H9 (cell line): Measurements from ENCODE around the gene SLC37A2. TPM values are rescaled to one million over a fixed set of nuclear protein-coding genes. Genes with fewer than 3 reads are reported as not detected.

ENCODE experiments used
- DNase-seq: peaks from one replicate; pipeline ENCODE4 v3.0.0-alpha.2; 2017
- H2AFZ ChIP-seq: one replicate; pipeline ENCODE4 v1.6.1; 2013; ENCODE audit warnings: mild to moderate bottlenecking, low read length, control low read depth, moderate library complexity
- H2AK5ac ChIP-seq: 2 replicates; pipeline ENCODE4 v1.6.1; 2013; ENCODE audit warnings: low read length, control low read depth, mixed read lengths; ENCODE audit not compliant: insufficient read length
- H2BK120ac ChIP-seq: one replicate; pipeline ENCODE4 v1.6.1; 2013; ENCODE audit warnings: low read depth, mild to moderate bottlenecking, low read length, control low read depth, inconsistent platforms; ENCODE audit not compliant: poor library complexity, severe bottlenecking
- H2BK12ac ChIP-seq: 2 replicates; pipeline ENCODE4 v1.6.1; 2013; ENCODE audit warnings: low read length, control low read depth, mixed read lengths, low read depth; ENCODE audit not compliant: insufficient read length
- H2BK15ac ChIP-seq: 2 replicates; pipeline ENCODE4 v1.6.1; 2013; ENCODE audit warnings: low read depth, low read length, control low read depth
- H2BK20ac ChIP-seq: one replicate; pipeline ENCODE4 v1.6.1; 2013; ENCODE audit warnings: low read depth, mild to moderate bottlenecking, low read length, control low read depth, inconsistent platforms; ENCODE audit not compliant: poor library complexity, severe bottlenecking
- H2BK5ac ChIP-seq: 2 replicates; pipeline ENCODE4 v1.6.1; 2013; ENCODE audit warnings: low read length, control low read depth, mixed read lengths; ENCODE audit not compliant: insufficient read length
- H3K14ac ChIP-seq: 2 replicates; pipeline ENCODE4 v1.6.1; 2013; ENCODE audit warnings: low read length, control low read depth; ENCODE audit not compliant: insufficient read depth
- H3K18ac ChIP-seq: 2 replicates; pipeline ENCODE4 v1.6.1; 2013; ENCODE audit warnings: low read depth, mild to moderate bottlenecking, mixed read lengths, low read length, control low read depth; ENCODE audit not compliant: insufficient read length
- H3K23ac ChIP-seq: 2 replicates; pipeline ENCODE4 v1.6.1; 2013; ENCODE audit warnings: low read length, control low read depth, mixed read lengths, low read depth; ENCODE audit not compliant: insufficient read length
- H3K23me2 ChIP-seq: 2 replicates; pipeline ENCODE4 v1.6.1; 2013; ENCODE audit warnings: low read depth, mild to moderate bottlenecking, mixed read lengths, low read length, control low read depth; ENCODE audit not compliant: insufficient read length, poor library complexity, severe bottlenecking
- H3K27ac ChIP-seq: 2 replicates; pipeline ENCODE4 v1.5.1; 2013; ENCODE audit warnings: low read length, control low read depth, mixed read lengths, low read depth; ENCODE audit not compliant: insufficient read length
- H3K27me3 ChIP-seq: 2 replicates; pipeline ENCODE4 v1.6.1; 2013; ENCODE audit warnings: low read length, control low read depth, inconsistent platforms; ENCODE audit not compliant: insufficient read depth
- H3K4ac ChIP-seq: 2 replicates; pipeline ENCODE4 v1.6.1; 2013; ENCODE audit warnings: low read depth, mild to moderate bottlenecking, control low read depth, inconsistent platforms, low read length, moderate library complexity
- H3K4me1 ChIP-seq: 2 replicates; pipeline ENCODE4 v1.6.1; 2013; ENCODE audit warnings: low read length, control low read depth, inconsistent platforms; ENCODE audit not compliant: insufficient read depth
- H3K4me2 ChIP-seq: 2 replicates; pipeline ENCODE4 v1.6.1; 2013; ENCODE audit warnings: low read length, control low read depth, mixed read lengths; ENCODE audit not compliant: insufficient read length, insufficient read depth
- H3K56ac ChIP-seq: 2 replicates; pipeline ENCODE4 v1.6.1; 2013; ENCODE audit warnings: low read depth, mild to moderate bottlenecking, mixed read lengths, low read length, control low read depth; ENCODE audit not compliant: insufficient read length
- H3K79me1 ChIP-seq: 2 replicates; pipeline ENCODE4 v1.6.1; 2013; ENCODE audit warnings: low read depth, mild to moderate bottlenecking, moderate library complexity, low read length, control low read depth, inconsistent platforms; ENCODE audit not compliant: insufficient read depth, poor library complexity, severe bottlenecking
- H3K79me2 ChIP-seq: 2 replicates; pipeline ENCODE4 v1.6.1; 2013; ENCODE audit warnings: low read length, control low read depth, inconsistent platforms; ENCODE audit not compliant: insufficient read depth
- H3K9ac ChIP-seq: 2 replicates; pipeline ENCODE4 v1.6.1; 2013; ENCODE audit warnings: low read length, control low read depth, mixed read lengths; ENCODE audit not compliant: insufficient read length; ENCODE audit errors: extremely low read depth
- H3K9me3 ChIP-seq: one replicate; pipeline ENCODE4 v1.6.1; 2013; ENCODE audit warnings: low read depth, low read length, inconsistent platforms; ENCODE audit not compliant: control insufficient read depth
- H3T11ph ChIP-seq: one replicate; pipeline ENCODE4 v1.6.1; 2013; ENCODE audit warnings: mild to moderate bottlenecking, low read length, control low read depth, inconsistent platforms
- H4K20me1 ChIP-seq: one replicate; pipeline ENCODE4 v1.6.1; 2013; ENCODE audit not compliant: control insufficient read depth, insufficient read length, insufficient read depth
- H4K5ac ChIP-seq: 2 replicates; pipeline ENCODE4 v1.6.1; 2013; ENCODE audit warnings: low read depth, mild to moderate bottlenecking, mixed read lengths, low read length, control low read depth; ENCODE audit not compliant: insufficient read length
- H4K8ac ChIP-seq: replicated peaks from 2 replicates; pipeline ENCODE4 v1.6.1; 2013; ENCODE audit warnings: low read length, control low read depth, mixed read lengths, low read depth; ENCODE audit not compliant: insufficient read length
- H4K91ac ChIP-seq: 2 replicates; pipeline ENCODE4 v1.6.1; 2013; ENCODE audit warnings: low read depth, mild to moderate bottlenecking, moderate library complexity, mixed read lengths, low read length, control low read depth; ENCODE audit not compliant: insufficient read length
- H3K27ac Mint-ChIP-seq, 3 experiments: 2 replicates in 2 of 3; 3 replicates in 1 of 3; pipeline ENCODE4 v1.8.0; 2020 to 2021; ENCODE audit warnings: mixed read lengths in 3 of 3, mild to moderate bottlenecking in 1 of 3, moderate library complexity in 1 of 3
- H3K27me3 Mint-ChIP-seq: 2 replicates; pipeline ENCODE4 v1.8.0; 2021; ENCODE audit warnings: low read depth, mild to moderate bottlenecking, moderate library complexity, mixed read lengths
- H3K36me3 Mint-ChIP-seq, 3 experiments: 2 replicates in 2 of 3; 3 replicates in 1 of 3; pipeline ENCODE4 v1.8.0; 2020 to 2021; ENCODE audit warnings: low read depth in 3 of 3, mixed read lengths in 3 of 3; ENCODE audit not compliant: insufficient read depth in 1 of 3
- H3K4me1 Mint-ChIP-seq, 2 experiments: 2 replicates each; pipeline ENCODE4 v1.8.0; 2020; ENCODE audit warnings: mixed read lengths in 2 of 2
- H3K4me3 Mint-ChIP-seq, 2 experiments: 2 replicates in 1 of 2; 3 replicates in 1 of 2; pipeline ENCODE4 v1.8.0; 2020 to 2021; ENCODE audit warnings: mild to moderate bottlenecking in 2 of 2, mixed read lengths in 2 of 2, moderate library complexity in 1 of 2
- H3K9me3 Mint-ChIP-seq, 2 experiments: 2 replicates in 1 of 2; 3 replicates in 1 of 2; pipeline ENCODE4 v1.8.0; 2020; ENCODE audit warnings: mild to moderate bottlenecking in 2 of 2, mixed read lengths in 2 of 2, moderate library complexity in 1 of 2
- WGBS: extraction: QIAGEN DNeasy Blood & Tissue Kit; methylation state at CpG from one replicate; pipeline ENCODE4 v1.1.7; 2013; ENCODE audit warnings: missing lambda C conversion rate, low lambda C conversion rate, mixed read lengths; ENCODE audit not compliant: insufficient read length; ENCODE audit errors: extremely low coverage; 5-methylcytosine and 5-hydroxymethylcytosine counted together
- total RNA-seq: library from RNA; stranded (reverse); gene quantifications from 2 replicates; pipeline ENCODE4 v1.2.1, GENCODE V29; 2021
- TF ChIP-seq, protein P1 (sequence below): fragments of 200-600 bp; sonication (generic); conservative IDR thresholded peaks from 3 replicates; pipeline ENCODE4 v1.8.0; 2021; ENCODE audit warnings: antibody characterized with exemption, mild to moderate bottlenecking

The SLC37A2 gene
- total RNA-seq, 1 experiment from 2014 or later: 1.2 TPM

DNA sequence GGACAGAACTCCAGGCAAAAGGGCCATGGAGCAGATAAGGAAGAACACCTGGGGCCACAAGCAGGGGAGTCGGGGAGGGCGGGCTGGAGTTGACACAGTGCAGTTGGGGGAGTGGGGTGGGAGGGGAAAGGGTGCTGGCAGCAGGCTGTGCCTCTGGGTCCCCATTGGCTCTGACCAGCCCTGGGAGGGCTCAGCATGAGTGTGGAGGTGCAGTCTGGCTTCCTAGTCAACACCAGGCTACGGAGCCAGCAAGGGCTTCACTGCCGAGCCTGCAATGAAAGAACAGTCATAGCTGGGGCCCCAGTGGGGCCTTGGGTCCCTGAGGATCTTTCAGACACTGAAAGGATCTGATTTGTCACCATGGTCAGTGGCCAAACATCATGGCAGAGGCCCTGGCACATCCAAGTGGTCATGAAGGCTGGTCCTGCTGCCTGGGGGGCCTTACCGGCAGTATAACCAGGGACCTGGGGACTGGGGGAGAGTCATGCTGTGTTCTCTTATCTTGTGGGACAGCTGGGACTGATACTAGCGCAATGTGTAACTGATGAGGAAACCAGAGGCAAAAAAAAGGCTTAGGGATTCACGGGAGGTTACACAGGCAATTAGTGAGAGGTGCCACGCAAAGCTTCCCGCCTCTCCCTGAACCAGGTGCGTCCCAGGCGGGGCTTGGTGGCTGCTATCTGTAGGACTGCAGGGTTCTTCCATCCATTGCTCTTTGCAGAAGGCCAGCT lies 11.6 kb downstream of the SLC37A2 start:
- no peak overlapping the region for H2AFZ ChIP-seq
- no peak overlapping the region for H2BK20ac ChIP-seq
- H4K91ac ChIP-seq: no peak overlapping the region
- H3K4me1 ChIP-seq: no peaks in the 10 kb centered on the region
- no peak overlapping the region for H2BK12ac ChIP-seq
- no peaks in the 10 kb centered on the region for H4K20me1 ChIP-seq
- no peak overlapping the region for H2BK5ac ChIP-seq
- H3K9ac ChIP-seq: no peak overlapping the region
- H3K27me3 ChIP-seq: no peaks in the 10 kb centered on the region
- no peak overlapping the region; the same call in 1 of the 2 replicates for H3K14ac ChIP-seq
- no peak overlapping the region for H3K4me2 ChIP-seq
- Mint-ChIP-seq H3K27me3 (peaks cover 16% of the 10 kb centered on the region), H3K36me3 (no peaks in the 10 kb centered on the region), H3K27ac (no peak overlapping the region), H3K4me1 (peaks cover 16 to 21% of the 10 kb centered on the region in 2 experiments), H3K4me3 (no peak overlapping the region), H3K9me3 (no peaks in the 10 kb centered on the region)
- no peak overlapping the region for H4K5ac ChIP-seq
- no peak overlapping the region for H2AK5ac ChIP-seq
- no peaks in the 10 kb centered on the region for H3K79me1 ChIP-seq
- no peaks in the 10 kb centered on the region for H3K79me2 ChIP-seq
- peak; percentile 29 for DNase-seq
- H3K9me3 ChIP-seq: no peaks in the 10 kb centered on the region
- no peak overlapping the region for H3K27ac ChIP-seq
- no peaks in the 10 kb centered on the region for H3K23me2 ChIP-seq
- no CpG with 5 or more reads among the region's 11 CpGs for WGBS
- H2BK15ac ChIP-seq: no peak overlapping the region
- H3K4ac ChIP-seq: no peak overlapping the region
- TF ChIP-seq, protein P1, sequence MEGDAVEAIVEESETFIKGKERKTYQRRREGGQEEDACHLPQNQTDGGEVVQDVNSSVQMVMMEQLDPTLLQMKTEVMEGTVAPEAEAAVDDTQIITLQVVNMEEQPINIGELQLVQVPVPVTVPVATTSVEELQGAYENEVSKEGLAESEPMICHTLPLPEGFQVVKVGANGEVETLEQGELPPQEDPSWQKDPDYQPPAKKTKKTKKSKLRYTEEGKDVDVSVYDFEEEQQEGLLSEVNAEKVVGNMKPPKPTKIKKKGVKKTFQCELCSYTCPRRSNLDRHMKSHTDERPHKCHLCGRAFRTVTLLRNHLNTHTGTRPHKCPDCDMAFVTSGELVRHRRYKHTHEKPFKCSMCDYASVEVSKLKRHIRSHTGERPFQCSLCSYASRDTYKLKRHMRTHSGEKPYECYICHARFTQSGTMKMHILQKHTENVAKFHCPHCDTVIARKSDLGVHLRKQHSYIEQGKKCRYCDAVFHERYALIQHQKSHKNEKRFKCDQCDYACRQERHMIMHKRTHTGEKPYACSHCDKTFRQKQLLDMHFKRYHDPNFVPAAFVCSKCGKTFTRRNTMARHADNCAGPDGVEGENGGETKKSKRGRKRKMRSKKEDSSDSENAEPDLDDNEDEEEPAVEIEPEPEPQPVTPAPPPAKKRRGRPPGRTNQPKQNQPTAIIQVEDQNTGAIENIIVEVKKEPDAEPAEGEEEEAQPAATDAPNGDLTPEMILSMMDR: no peak
- H3K18ac ChIP-seq: no peak overlapping the region
- no peak overlapping the region for H3T11ph ChIP-seq
- no peak overlapping the region for H4K8ac ChIP-seq
- no peak overlapping the region for H3K56ac ChIP-seq
- no peak overlapping the region for H2BK120ac ChIP-seq
- H3K23ac ChIP-seq: no peak overlapping the region
